DLD1 (cell line): ENCODE results near the gene CHP1.
"Not testable (repeated sequence)": the region's sequence is repeated elsewhere in the genome, so short reads cannot be mapped to it uniquely, and the experiment has no call there.

ENCODE experiments used
- in situ Hi-C: cut with HindIII; loops from 2 replicates; pipeline ENCODE4 v1.10.0; 2017; ENCODE audit warnings: low sequenced_read_pairs

CHP1 gene

GRCh38 chr15:41230650-41231421, at the start of gene CHP1, which contains the start of gene EXD1:
CHP1 (plus strand) TSS chr15:41231268; CDS start chr15:41231383, 115 bp downstream.
EXD1 (minus strand) TSS chr15:41230757; CDS start chr15:41226575, 4,182 bp downstream.
- in situ Hi-C loops = no loop called here

DNA sequence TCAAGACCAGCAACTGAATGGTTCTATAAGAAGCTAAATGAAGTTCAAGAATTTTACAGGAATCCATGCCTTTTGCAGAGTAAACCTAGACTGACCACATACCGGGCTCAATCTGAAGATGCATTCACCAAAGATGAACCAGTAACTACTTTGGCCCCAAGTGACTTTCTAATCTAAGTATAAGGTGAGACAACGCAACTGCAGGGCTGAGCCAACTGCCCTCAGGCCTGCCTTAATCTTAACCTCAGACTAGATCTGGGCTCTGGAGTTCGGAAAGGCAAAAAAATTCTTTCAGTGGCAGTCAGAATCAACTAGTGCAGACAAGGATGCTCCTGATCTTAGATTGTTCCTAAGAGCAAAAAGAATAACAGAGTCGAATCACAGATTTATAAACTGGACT, 48.8 kb upstream of the CHP1 start:
- in situ Hi-C loops = no loop called here

DNA sequence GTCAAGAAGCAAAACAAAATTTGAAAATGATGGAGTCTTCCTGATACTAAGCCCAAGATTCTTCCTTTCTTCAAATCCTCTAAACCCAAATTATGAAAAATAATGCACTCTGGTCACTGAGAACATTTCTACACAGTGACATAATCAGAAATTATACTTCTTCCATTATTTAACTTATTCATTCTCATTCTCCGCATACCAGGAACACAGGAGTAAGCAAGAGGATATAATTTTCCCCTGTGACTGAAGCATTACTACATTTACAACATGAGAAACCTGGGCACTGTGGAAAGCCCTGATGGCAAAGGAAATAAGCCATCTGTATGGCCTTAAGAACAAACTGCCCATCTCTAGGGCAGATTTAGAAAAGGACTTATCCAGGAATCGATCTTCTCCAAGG, 47.5 kb upstream of the CHP1 start:
- in situ Hi-C loops = no loop called here

GRCh38 chr15:41194444-41194843, 36.6 kb upstream of the CHP1 start:
- in situ Hi-C loops = no loop called here

DNA sequence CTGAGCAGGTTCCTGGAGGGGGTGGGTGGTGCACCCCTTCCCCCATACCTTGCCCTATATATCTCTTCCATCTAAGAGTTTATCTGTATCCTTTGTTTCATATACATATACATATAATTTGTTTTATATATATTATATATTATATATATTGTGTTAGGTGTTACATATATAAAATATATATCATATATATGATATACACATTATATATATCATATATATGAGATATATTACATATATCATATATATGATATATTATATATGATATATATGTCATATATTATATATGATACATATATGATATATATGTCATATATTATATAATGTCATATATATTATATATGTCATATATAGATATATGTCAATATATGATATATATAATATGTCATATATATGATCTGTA, 31.6 kb upstream of the CHP1 start:
- in situ Hi-C loops = no loop called here

DNA sequence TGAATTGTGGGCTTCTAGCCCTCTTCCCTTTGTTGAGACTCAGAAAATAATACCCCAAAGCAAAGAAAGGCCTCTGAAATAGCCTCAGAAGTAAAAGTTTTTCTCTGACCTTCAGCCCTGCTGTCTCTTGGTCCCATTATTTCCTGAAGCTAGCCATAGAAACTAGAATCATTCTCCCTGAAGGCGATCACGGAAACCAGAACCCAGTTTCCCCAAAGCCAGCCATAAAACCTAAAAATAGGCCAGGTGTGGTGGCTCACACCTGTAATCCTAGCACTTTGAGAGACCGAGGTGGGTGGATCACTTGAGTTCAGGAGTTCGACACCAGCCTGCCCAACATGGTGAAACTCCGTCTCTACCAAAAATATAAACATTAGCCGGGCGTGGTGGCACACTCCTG, 27.7 kb upstream of the CHP1 start:
- in situ Hi-C loops = no loop called here

DNA sequence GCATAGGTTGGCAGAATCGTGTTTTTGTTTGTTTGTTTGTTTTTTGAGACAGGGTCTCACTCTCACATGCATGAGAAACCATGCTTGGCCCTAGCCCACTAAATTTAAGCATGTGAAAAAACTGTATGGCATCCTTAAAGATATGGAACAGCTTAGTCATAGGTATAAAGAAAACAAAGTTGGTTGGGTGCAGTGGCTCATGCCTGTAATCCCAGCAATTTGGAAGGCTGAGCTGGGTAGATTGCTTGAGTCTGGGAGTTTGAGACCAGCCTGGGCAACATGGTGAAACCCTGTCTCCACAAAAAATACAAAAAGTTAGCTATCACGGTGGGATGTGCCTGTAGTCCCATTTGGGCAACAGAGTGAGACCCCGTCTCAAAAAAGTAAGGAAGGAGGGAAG, 25.8 kb upstream of the CHP1 start:
- in situ Hi-C loops = no loop called here

DNA sequence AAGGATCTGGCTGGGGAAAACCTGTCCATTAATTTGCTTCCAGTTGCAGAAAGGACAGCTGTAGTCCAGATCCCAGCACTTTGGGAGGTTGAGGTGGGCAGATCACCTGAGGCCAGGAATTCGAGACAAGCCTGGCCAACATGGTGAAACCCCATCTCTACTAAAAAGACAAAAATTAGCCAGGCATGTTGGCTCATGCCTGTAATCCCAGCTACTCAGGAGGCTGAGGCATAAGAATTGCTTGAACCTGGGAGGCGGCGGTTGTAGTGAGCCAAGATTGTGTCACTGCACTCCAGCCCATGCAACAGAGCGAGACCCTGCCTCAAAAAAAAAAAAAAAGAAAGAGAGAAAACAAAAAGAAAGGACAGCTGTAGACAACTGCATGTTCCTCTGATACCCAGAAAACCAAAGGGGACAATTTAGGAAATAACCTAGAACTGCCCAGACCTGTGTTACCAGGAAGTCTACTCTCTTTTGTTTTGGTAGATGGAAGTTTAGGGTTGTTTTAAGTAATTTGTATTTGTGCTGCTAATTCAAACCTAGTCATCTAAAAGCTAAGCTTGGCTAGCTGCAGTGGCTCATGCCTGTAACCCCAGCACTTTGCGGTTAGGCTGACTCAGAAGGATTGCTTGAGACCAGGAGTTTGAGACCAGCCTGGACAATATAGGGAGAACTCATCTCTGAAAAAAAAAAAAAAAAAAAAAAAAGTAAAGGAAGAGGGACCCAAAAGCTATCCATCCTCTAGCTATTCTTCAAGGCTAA, 23.2 kb upstream of the CHP1 start:
- in situ Hi-C loops = no loop called here

DNA sequence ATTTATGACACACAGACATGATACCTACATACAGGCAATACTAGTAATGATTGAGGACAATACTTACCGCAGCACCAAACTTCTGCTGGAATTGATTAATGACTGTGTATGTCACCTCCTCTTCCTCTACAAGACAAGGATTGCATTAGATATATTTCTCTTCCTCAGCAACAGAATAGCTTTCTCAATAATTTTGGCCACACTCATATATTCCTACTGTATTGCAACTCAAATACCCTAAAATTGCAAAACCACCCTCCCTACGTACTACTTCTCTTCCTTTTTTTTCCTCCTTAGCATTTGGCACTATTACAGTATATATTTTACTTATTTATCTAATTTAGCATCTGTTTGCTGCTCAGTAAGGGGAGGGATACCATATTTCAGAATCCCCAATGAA, 15.4 kb upstream of the CHP1 start:
- in situ Hi-C loops = no loop called here

- in situ Hi-C loops = no loop called here
Observed at GRCh38 chr15:41218851-41219250, 12.2 kb upstream of the CHP1 start.

DNA sequence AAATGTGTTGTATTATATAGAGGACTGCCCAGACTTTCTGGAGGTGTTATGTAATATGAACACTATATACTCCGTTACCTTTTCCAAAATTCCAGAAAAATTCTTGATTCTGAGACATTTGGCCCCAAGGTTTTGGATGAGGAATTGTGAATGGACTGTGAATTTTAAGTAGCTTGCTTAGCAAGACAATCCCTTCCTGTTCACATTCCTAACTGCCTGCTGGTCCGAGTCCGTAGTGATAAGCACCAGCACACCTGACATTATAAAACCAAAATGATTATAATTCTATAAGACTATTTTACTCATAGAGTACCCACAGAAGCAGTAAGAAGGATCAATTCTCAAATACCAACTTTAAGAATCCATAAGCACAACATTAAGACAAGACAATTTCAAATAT, 11.7 kb upstream of the CHP1 start:
- in situ Hi-C loops = no loop called here

- in situ Hi-C loops = no loop called here
Observed at GRCh38 chr15:41230345-41230649, 771 bp upstream of the CHP1 start.

DNA sequence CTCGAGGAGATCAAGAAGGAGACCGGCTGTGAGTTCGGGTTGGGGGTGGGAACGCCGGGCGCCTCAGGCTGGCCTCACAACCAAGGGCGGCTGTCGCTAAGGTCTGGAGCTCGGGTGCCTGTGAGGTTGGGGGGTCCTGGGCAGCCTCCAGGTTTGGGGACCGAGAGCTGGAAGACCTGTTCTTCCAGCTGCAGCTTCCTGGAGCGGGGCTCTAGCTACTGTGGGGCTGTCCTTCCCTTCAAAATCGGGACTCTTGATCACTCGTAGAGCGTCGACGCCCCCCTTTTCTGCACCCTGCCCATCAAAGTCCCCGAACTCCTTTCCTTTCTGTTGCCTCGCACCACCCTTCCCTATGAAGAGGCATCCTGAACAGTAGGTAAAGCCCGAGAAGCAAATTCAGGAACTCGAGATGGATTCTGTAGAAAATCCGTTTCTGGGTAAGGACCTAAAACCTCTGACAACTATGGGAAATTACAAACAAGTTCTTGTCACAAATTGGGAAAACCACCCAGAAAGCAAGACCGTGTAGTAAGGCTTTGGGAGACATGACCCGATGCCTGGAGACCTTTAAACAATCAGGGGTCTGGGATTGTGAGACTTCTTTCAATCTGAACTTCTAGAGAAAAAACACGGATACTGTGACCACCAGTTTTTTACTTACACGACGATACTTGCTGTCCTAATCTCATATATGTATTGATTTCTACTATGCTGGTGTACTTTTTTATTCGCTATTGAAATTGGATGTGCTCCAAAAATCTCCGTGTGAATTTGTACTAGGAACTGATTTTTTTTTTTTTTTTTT, 556 bp downstream of the CHP1 start:
- in situ Hi-C loops = no loop called here

- in situ Hi-C loops = no loop called here
Observed at GRCh38 chr15:41233367-41233771, 2.3 kb downstream of the CHP1 start.

- in situ Hi-C loops = not testable (repeated sequence)
Observed at GRCh38 chr15:41235228-41235627, 4.2 kb downstream of the CHP1 start.

- in situ Hi-C loops = no loop called here
Observed at GRCh38 chr15:41235929-41236328, 4.9 kb downstream of the CHP1 start.

- in situ Hi-C loops = no loop called here
Observed at GRCh38 chr15:41238100-41238499, 7.0 kb downstream of the CHP1 start.

DNA sequence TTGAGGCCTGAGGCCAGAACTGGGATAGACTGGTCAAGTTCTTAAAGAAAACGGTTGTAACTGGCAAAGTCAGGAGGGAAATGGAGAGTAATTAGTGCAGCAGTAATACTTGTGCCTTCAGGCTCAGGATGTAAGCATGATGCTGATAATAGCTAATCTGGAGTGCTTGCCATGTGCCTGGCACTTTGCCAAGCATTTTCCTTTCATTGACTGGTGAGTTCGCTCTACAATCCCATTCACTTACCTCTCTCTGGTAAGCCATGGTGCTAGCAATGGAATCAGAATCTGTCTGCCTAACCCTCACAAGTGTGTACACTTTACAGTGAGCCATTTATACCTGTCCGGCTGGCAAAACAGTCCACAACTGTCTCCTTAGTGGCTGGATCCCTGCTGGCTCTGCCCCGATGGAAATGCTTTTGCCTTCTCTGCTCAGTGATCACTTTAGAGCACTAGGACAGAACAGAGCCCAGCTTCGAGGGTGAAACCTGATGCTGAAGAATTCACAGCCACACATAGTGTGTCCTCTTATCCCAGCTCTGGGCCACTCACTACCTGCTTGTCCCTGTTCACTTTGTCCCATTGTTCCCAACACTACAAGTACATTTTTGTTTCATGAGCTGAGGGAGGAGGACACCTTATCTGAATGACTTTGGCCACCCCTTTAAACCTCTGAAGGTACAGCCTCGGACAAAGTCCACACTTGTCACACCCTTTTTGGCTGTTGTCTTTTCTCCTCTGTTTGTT, 10.3 kb downstream of the CHP1 start:
- in situ Hi-C loops = no loop called here

- in situ Hi-C loops = not testable (repeated sequence)
Observed at GRCh38 chr15:41250745-41251144, 19.7 kb downstream of the CHP1 start.

- in situ Hi-C loops = no loop called here
Observed at GRCh38 chr15:41251411-41251810, 20.3 kb downstream of the CHP1 start.

- in situ Hi-C loops = no loop called here
Observed at GRCh38 chr15:41254560-41254959, 23.5 kb downstream of the CHP1 start.
